NCI-H446 treated with DMSO at 0.1 percent for 48 hours (cell line): Measurements from ENCODE around the gene TMC6.
"Not testable (repeated sequence)": the region's sequence is repeated elsewhere in the genome, so short reads cannot be mapped to it uniquely, and the experiment has no call there.

Experiments used
- DNase-seq: peaks from one replicate; lab custom pipeline; 2025; lab: John Stamatoyannopoulos, UW

Gene TMC6

GRCh38 chr17:78124081-78124835, 4.3 kb downstream of the TMC6 start:
- no peak for DNase-seq

- no peak for DNase-seq
These were observed 5.2 kb downstream of the TMC6 start for GRCh38 chr17:78123258-78123929.

- DNase-seq = no peak
These were observed 5.7 kb downstream of the TMC6 start for GRCh38 chr17:78122931-78123249.

DNA sequence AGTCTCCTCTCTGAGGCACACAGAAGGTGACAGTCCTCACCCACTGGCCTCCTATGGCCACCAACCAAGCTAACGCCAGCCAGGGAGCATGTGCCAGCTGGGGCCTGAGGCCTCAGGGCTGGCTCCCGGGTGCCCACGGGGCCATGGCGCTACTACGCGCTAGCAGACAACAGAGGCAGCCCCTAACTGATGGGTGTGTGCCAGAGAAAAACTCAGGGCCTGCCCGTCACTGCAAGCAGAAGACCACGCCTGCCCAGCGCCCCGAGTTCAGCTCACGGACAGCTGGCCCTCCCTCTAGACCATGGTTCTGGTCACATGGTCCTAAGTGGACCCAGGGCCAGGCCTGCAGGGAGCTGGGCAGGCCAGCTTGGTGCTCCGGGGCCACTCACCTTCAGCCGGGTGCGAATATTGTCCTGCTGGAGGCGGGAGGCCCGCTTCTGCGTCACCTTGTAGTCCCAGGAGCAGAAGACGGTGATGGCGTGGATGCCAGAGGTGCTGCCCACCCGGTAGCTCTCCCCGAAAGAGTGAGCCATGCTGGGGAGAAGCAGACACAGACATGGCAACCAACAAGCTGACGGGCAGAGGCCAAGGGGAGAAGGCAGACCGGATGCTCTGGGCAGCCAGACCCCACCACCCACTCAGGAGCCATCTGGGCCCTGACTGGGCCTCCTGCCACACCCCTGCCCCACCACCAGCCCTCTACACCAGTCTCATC, 6.2 kb downstream of the TMC6 start:
- no peak for DNase-seq

DNA sequence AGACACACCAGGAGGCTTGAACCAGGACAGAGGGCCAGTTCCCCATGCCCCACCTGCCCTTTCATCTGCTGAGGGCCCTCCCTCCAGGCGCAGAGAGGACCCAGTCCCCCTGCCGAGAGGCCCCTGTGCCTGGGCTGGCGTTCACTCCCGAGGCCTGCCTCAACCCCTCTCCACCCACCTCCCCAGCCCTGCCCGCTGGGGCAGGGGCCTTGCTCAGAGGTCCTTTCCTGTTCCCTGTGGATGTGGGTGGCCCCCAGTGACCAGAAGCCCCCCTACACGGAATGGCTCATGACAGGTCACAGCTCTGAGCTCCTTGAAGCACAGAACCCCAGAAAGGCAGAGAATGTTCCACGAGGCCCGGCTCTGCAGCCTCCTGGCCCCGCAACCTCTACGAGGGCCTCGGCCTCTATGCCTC, 6.7 kb downstream of the TMC6 start:
- no peak for DNase-seq

GRCh38 chr17:78120971-78121800, 7.4 kb downstream of the TMC6 start:
- no peak for DNase-seq

DNA sequence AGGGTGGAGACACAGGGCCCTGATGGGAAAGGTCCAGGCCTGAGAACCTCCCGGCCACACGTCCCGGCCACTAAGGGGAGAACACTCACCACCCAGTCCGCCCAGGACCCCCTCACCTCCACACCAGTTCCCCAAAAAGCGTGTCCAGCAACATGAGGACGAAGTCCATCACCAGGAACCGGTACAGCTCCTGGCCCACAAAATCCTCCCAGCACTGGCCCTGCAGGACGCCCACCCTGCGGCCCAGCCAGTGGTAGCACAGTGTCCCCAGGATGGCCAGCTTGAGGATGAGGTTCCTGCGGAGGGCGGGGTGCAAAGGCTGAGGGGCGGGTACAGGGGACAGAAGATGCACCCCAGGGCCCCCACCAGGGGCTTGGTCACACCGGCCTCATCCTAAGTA, 8.0 kb downstream of the TMC6 start:
- no peak for DNase-seq

- DNase-seq = no peak
These were observed 9.7 kb downstream of the TMC6 start for GRCh38 chr17:78118801-78119241.

DNA sequence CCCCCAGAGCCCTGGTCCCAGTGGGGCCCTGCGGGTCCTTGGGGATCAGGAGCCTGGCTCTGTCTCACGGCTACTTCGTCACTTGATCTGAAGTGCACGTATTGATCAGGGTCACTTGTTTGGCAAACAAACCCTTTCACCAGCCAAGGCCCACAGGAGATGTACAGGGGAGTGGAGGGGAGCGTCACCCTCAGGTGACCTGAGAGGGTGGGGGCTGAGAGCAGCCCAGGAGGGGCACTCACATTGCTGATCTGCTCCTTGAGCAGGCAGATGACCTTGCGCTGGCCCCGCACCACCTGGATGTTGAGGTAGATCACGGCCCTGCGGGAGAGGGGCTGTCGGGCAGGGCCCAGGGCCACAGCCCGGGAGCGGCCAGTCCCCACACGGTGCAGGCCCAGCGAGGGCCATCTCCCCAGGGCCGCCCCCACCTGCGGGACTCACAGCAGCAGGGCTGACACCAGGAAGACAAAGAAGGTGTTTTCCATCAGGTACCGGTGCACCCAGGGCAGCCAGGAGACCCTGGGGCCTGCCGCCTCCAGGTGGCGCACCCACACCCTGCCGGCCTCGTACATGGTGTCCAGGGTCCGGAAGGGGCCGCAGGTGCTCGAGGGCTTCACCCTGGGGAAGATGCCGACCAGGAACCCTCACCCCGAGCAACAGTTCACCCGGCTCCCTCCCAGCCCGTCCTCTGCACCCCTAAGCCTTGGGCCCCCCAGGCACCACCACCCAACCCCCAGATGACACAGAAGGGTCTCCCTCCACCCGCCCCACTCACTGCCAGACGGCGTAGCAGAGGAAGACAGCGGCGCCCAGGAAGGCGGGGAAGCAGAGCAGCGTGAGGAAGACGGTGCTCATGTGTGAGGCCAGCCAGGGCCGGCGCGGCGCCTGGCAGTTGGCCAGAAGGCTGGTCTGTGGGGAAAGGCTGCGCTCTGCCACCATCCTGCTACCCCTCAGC, 11.3 kb downstream of the TMC6 start:
- DNase-seq = peak; percentile 22

DNA sequence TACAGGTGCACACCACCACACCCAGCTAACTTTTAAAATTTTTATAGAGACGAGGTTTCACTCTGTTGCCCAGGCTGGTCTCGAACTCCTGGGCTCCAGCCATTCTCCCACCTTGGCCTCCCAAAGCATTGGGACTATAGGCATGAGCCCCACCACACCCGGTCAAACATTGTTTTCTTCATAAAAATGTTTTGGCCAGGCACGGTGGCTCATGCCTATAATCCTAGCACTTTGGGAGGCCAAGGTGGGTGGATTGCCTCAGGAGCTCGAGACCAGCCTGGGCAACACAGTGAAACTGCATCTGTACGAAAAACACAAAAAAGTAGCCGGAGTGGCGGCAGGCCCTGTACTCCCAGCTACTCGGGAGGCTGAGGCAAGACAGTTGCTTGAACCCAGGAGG, 12.1 kb downstream of the TMC6 start:
- DNase-seq = no peak

- DNase-seq = not testable (repeated sequence)
These were observed 12.8 kb downstream of the TMC6 start for GRCh38 chr17:78115803-78116202.

DNA sequence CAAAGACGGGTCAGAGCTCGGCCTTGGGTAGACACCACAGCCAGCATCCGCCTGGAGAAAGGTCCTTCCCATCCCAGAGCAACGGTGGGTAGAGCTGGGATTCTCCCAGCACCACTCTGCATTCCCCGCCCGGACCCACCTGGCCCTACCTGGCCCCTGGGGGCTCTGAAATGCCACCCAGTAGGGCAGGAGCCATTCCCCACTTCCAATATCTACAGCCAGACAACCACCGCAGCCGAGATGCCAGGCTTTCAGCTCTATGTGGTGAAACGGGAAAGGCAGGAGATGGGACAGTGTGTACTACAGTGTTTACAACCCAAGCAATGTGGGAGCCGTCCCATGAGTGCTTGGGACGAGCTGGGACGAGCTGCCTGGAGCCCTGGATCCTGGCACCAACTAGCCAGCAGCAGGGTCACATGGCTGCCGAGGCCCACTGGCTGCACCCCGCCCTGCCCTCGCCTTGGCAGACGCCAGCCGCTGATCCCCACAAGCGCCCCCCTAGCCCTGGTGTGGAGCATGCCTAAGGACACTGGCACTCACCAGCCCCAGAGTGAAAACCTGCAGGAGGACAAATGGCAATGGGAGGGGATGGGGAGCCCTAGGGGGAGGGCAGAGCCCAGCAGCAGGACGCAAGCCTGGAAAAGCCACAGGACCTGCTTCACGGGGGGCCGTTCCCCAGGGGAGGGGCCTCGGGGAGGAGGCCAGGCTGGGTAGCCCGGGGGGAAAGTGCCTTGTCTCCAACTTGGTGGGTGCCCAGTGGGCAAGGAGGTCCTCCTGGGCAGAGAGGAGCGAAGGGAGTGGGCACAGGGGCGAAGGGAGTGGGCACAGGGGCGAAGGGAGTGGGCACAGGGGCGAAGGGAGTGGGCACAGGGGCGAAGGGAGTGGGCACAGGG, 13.5 kb downstream of the TMC6 start:
- no peak for DNase-seq

DNA sequence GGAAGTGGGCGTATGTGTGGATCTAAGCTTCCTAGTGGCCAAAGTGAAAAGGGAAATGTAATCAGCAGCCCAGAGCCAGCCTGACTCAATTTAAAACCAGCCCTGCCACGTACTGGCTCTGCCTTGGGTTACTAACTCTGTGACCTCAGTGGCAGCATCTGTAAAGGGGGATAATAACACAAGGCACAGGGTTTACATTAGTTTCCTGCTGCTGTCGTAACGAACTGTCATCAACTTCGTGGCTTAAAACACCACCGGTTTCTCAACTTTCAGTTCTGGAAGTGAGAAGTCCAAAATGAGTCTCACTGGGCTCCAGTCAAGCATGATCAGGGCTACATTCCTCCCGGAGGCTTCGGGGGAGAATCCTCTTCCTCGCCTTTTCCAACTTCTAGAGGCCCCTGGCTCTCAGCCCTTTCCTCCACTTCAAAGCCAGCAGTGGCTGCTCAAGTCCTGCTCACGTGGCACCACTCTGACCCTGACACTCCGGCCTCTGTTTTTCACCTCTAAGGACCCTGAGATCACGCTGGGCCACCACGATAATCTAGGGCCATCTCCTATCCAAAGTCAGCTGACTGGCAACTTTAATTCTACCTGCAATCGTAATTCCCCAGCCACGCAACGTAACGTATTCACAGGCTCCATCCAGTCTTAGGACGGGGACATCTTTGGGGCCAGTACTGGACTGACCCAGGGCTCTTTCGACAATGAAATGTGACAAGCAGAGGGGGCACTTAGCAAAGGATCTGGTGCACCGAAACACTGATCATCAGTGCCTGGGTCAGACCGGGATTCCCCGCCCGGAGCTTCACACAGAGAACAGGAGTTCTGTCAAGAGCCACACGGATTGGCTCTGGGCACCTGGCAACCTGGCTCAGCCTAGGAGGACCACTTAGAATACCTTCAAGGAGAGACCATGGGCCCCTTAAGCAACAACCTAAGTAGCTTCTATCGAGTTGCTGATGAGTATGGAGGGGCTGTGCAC, 14.5 kb downstream of the TMC6 start:
- DNase-seq = no peak

DNA sequence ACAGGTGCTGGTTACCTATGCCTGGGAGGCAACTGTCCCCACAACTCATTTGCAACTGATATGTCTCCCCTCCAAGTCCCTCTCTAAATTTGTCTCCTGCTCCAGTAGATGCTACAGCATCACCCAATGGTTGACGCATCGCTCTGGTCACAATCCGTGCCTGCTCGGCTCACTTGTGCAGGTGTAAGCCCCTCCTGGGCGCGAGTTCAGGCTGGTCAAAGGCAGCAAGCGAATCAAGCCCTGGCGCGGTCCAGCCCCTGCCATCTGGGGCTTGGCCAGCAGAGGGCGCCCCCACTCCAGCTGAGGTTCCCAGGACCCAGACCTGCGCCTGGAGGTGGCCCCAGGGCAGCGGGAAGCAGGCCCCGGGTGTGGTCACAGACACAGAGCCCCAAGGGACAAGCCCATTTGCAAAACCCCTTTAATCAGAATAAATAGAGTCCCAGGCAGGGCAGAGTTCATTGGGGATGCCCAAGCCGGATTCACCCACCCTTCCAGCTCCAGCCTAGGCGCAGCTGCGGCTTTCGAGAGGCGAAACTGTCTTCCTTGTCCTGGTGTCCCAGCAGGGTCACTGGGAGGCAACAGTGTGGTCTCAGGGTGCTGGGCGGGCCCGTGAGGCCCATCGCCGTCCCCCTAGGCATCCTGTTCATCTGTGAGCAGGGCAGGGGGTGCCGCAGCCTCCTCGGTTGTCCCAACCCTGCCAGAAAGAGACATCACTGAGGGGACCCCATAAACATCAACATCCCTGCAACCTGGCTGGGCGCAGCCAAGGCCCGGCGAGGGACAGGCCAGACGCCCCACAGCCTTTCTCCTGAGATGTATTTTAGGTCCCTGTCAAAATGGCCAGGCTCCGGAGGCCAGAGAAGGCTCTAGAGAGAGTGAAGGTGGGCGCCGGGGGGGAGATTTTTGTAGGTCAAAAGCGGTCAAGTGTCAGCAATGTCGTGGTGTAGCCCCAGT, 15.8 kb downstream of the TMC6 start:
- DNase-seq = peak; percentile 5

GRCh38 chr17:78111727-78112517, 16.6 kb downstream of the TMC6 start:
- DNase-seq = no peak

GRCh38 chr17:78111016-78111726, 17.4 kb downstream of the TMC6 start:
- no peak for DNase-seq
